Mucosa of rectum (tissue), 2 donors: Measurements from ENCODE around the gene IRX5.

Source experiments
- H3K27ac ChIP-seq, 2 donors: one replicate each; pipeline ENCODE4 v1.7.0; 2013; ENCODE audit warnings: inconsistent platforms in 2 of 2, low read depth in 2 of 2, low read length in 2 of 2
- H3K27me3 ChIP-seq, 2 donors: one replicate each; pipeline ENCODE4 v1.7.0; 2013; ENCODE audit warnings: low read length in 2 of 2; ENCODE audit not compliant: control insufficient read depth in 2 of 2, insufficient read depth in 2 of 2
- H3K36me3 ChIP-seq, 2 donors: one replicate each; pipeline ENCODE4 v1.7.0; 2013; ENCODE audit warnings: low read length in 2 of 2; ENCODE audit not compliant: control insufficient read depth in 2 of 2, insufficient read depth in 2 of 2
- H3K4me1 ChIP-seq, 2 donors: one replicate each; pipeline ENCODE4 v1.7.0; 2013; ENCODE audit warnings: low read length in 2 of 2, mild to moderate bottlenecking in 1 of 2; ENCODE audit not compliant: control insufficient read depth in 2 of 2, insufficient read depth in 2 of 2
- H3K4me3 ChIP-seq, 2 donors: one replicate each; pipeline ENCODE4 v1.7.0; 2013; ENCODE audit warnings: low read length in 2 of 2
- H3K9ac ChIP-seq, 2 donors: one replicate each; pipeline ENCODE4 v1.7.0; 2013; ENCODE audit warnings: low read length in 2 of 2, low read depth in 1 of 2, mild to moderate bottlenecking in 1 of 2
- H3K9me3 ChIP-seq, 2 donors: one replicate each; pipeline ENCODE4 v1.7.0; 2013; ENCODE audit warnings: low read length in 2 of 2; ENCODE audit not compliant: control insufficient read depth in 2 of 2
- donor health status: healthy.
- donor health status: Normal muscosa, but diverticular disease.

Gene IRX5

DNA sequence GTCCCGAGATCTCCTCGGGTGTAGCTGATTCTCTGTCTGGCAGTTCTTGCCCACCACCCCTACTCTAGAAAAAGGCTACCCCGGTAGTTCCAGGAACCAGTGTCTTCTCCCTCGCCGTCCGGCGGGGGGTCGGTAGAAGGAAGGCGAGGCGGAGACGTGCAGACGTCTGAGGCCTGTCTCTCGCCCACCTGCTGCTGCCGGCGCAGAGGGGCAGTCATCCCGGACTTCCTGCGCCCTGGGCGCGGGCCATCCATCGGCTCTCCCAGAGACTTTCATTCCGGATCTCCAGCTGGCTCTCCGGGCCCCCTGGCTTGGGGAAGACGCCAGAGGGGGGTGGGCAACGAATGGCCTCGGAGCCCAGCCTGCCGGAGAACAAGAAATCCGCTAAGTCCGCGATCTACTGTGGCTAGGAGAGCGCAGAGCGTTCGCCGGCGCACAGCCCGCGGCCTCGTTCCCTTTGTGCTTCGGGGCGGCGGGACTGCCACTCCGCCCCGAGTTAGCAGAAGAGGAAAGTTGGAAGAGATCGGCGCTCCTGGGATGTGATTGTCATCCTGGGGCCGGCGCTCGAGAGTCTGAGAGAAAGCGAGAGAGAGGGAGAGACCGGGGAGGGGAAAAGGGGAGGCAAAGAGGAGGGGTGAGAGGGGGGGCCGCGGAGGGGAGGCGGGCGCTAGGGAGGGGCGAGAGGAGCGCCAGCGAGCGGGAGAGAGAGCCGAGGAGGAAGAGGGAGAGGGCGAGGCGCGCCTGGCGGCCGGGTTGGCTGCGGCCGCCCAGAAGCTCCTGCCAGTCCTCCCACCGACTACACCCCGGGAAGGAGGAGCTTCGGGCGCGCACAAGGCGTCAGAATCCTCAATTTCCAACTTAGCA is at the start of gene IRX5:
TSS of gene IRX5 (plus strand) at position 861 of the 864 bp plus-strand sequence. CDS start 334 bp downstream, outside the sequence.
- no peaks in the 10 kb centered on the region for H3K9me3 ChIP-seq
- H3K27me3 ChIP-seq: peaks cover 48 to 60% of the 10 kb centered on the region in 2 donors
- H3K27ac ChIP-seq: peak within 1 kb of the TSS in 1 of 2 donors; percentile 20
- H3K9ac ChIP-seq: peak within 1 kb of the TSS; percentile 14 to 56
- H3K4me3 ChIP-seq: peak within 1 kb of the TSS; percentile 68 to 77
- H3K36me3 ChIP-seq: no peaks in the 10 kb centered on the region
- H3K4me1 ChIP-seq: peaks cover 14 to 19% of the 10 kb centered on the region in 2 donors

DNA sequence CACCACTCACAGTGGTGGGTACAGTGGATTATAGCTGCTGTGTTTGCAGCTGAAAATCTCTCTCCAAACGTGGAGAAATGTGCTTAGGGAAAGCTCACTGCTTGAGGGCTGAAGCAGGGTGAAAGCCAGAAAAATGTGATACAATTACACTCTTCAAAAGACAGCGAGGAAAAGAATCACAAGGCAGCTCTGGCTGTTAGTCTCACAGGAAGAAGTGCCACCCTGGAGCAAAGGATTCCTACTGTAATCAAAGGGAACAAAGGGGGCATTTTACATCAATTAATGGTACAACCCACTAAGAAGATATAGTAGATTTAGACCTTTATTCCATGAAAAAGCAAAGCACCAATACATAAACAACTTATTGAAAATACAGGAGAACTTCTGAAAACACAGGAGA is 48.1 kb upstream of the IRX5 start:
- no peaks in the 10 kb centered on the region for H3K9me3 ChIP-seq
- no peak overlapping the region for H3K4me3 ChIP-seq
- no peak overlapping the region for H3K9ac ChIP-seq
- no peaks in the 10 kb centered on the region for H3K36me3 ChIP-seq
- no peaks in the 10 kb centered on the region for H3K4me1 ChIP-seq
- no peak overlapping the region for H3K27ac ChIP-seq
- no peaks in the 10 kb centered on the region for H3K27me3 ChIP-seq

DNA sequence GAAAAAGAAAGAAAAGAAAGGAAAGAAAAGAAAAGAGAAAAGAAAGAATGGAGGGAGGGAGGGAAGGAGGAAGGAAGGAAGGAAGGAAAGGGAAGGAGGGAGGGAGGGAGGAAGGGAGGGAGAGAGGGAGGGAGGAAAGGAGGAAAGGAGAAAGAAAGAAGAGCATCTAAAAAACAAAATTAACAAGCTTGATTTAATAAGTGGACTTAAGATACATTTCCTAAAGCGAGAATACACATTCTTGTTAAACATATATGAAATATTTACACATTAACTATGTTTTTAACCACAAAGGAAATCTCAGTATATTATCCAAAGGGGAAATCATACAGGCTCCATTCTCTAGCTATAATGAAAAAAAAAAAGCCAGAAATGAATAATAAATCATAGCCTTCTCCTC is 47.3 kb upstream of the IRX5 start:
- H3K27me3 ChIP-seq: no peaks in the 10 kb centered on the region
- H3K9me3 ChIP-seq: no peaks in the 10 kb centered on the region
- H3K36me3 ChIP-seq: no peaks in the 10 kb centered on the region
- no peak overlapping the region for H3K27ac ChIP-seq
- no peak overlapping the region for H3K4me3 ChIP-seq
- H3K9ac ChIP-seq: no peak overlapping the region
- H3K4me1 ChIP-seq: no peaks in the 10 kb centered on the region

DNA sequence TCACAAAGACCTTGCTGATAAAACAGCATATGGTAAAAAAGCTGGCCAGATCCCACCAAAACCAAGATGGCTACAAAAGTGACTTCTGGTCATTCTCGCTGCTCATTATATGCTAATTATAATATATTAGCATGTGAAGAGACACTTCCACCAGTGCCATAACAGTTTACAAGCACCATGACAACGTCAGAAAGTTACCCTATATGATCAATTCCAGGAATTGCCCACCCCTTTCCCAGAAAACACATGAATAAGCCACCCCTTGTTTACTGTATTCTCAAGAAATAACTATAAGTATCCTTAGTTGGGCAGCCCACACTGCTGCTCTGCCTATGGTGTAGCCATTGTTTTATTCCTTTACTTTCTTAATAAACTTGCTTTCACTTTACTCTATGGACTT is 44.6 kb upstream of the IRX5 start:
- Histone ChIP-seq H3K36me3 (no peaks in the 10 kb centered on the region), H3K4me3 (no peak overlapping the region), H3K27me3 (no peaks in the 10 kb centered on the region), H3K4me1 (no peaks in the 10 kb centered on the region), H3K9me3 (no peaks in the 10 kb centered on the region), H3K9ac (no peak overlapping the region), H3K27ac (no peak overlapping the region)

DNA sequence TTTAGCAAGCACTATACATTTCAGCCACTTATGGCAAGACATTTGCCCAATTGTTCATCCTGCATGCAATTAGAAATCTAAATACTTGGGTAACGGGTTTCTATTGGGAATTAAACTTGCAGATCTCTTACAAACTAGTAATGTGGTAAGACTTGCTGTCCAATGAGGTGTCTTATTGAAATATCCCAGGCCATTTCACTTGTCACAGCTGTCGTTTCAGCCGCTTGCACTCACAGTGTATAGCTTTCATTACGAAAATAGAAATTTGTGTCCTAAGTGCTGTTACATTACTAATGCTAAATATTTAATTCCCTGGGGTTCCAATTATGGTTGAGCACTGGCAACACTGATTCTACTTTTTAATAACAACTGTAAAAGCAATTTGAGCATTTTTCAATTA is 40.3 kb upstream of the IRX5 start:
- Histone ChIP-seq H3K9ac (no peak overlapping the region), H3K36me3 (no peaks in the 10 kb centered on the region), H3K9me3 (no peaks in the 10 kb centered on the region), H3K27me3 (no peaks in the 10 kb centered on the region), H3K4me3 (no peak overlapping the region), H3K27ac (no peak overlapping the region), H3K4me1 (no peaks in the 10 kb centered on the region)

DNA sequence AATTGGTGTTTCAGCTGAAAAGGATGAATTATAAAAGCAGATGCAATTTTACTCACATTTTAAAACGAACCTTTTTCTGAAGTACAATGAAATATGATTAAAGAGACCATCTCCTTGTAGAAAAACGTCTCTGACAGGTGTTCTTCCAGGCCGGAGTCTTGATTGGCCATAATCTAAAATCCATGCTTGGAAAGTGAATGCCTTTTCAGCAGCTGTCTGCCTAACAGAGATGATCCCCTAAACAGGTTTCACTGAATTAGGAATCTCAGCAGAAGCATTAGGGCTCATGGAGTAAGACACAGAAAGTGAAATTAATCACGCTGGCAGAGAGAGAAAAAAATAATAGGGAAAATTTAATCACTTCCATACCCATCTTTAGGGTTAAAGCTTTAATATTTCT is 39.3 kb upstream of the IRX5 start:
- no peaks in the 10 kb centered on the region for H3K9me3 ChIP-seq
- H3K27ac ChIP-seq: no peak overlapping the region
- no peaks in the 10 kb centered on the region for H3K27me3 ChIP-seq
- no peaks in the 10 kb centered on the region for H3K36me3 ChIP-seq
- no peak overlapping the region for H3K4me3 ChIP-seq
- no peaks in the 10 kb centered on the region for H3K4me1 ChIP-seq
- H3K9ac ChIP-seq: no peak overlapping the region

DNA sequence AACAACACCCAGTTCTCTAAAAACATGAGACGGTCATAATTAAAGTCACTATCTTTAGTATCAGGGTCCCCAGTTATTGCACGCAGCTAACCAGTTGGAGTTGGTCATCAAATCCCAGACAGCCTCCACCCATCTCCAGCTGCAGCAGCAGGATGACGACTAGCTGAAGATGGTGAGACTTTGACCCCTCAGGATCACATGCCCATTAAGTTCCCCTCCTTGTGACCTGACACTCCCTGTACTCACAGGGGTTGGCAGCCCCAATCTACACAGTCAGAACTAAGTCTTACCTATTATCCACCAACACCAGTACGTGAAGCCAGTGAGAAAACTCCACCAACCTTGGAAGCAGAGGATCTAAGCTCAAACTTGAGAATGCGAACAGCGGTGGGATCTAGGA is 37.7 kb upstream of the IRX5 start:
- no peaks in the 10 kb centered on the region for H3K4me1 ChIP-seq
- no peaks in the 10 kb centered on the region for H3K27me3 ChIP-seq
- H3K9ac ChIP-seq: no peak overlapping the region
- no peaks in the 10 kb centered on the region for H3K9me3 ChIP-seq
- no peak overlapping the region for H3K27ac ChIP-seq
- no peaks in the 10 kb centered on the region for H3K36me3 ChIP-seq
- no peak overlapping the region for H3K4me3 ChIP-seq

DNA sequence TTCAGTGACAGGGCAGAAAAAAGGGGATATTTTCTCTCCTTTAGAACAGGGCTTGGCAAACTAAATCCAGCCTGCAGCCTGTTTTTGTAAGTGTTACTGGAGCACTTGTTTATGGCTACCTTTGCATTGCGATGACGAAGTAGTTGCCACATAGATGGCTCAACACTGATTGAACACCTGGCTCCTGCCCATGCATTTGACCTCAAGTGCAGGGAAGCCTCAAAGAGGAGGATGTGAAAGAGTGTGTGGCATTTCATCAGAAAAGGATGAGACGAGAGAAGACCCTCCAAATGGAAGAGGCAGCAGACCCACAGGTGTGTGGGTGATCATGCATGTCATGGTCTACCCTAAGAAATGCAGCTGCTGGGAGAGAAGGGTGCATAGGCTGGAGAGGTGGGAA is 32.7 kb upstream of the IRX5 start:
- Histone ChIP-seq H3K27ac (no peak overlapping the region), H3K9me3 (no peaks in the 10 kb centered on the region), H3K4me1 (no peaks in the 10 kb centered on the region), H3K27me3 (no peaks in the 10 kb centered on the region), H3K9ac (no peak overlapping the region), H3K4me3 (no peak overlapping the region), H3K36me3 (no peaks in the 10 kb centered on the region)

DNA sequence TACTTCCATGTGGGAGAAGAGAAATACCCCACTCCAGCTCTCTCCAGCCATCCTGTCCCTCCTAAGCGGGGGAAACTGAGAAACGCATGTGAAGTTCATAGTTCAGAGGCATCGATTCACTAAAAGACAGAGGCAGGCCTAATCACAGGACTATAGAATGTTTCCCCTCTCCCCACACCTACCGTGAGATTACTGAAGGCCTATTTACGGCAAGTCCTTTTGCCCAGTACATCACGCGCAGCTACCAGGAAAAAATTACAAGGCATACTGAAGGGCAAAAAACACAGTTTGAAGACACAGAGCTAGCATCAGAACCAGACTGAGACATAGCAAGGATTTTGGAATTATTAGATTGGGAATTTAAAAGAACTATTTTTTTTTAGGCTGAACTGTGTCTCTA is 29.1 kb upstream of the IRX5 start:
- H3K27me3 ChIP-seq: no peaks in the 10 kb centered on the region
- H3K9me3 ChIP-seq: no peaks in the 10 kb centered on the region
- no peak overlapping the region for H3K4me3 ChIP-seq
- no peak overlapping the region for H3K9ac ChIP-seq
- H3K36me3 ChIP-seq: no peaks in the 10 kb centered on the region
- H3K4me1 ChIP-seq: no peaks in the 10 kb centered on the region
- H3K27ac ChIP-seq: no peak overlapping the region

DNA sequence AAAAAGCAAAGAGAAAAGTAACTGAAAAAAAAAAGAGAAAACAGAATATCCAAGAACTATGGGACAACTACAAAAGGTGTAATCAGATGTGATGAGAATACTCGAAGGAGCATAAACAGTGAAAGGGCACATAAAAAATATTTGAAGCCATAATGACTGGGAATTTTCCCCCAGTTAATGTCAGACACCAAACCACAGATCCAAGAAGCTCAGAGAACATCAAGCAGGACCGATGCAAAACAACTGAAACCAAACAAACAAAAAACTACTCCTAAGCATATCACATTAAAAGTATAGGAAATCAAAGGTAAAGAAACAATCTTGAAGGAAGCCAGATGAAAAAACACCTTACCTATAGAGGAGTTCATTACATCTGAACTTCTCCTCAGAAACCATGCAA is 27.6 kb upstream of the IRX5 start:
- Histone ChIP-seq H3K9me3 (no peaks in the 10 kb centered on the region), H3K4me1 (no peaks in the 10 kb centered on the region), H3K4me3 (no peak overlapping the region), H3K27me3 (no peaks in the 10 kb centered on the region), H3K9ac (no peak overlapping the region), H3K27ac (no peak overlapping the region), H3K36me3 (no peaks in the 10 kb centered on the region)
